OCI-LY1 (cell line): ENCODE measurements around the gene AMT.
A peak's percentile ranks its signal among the peaks of the same experiment; 100 is the strongest.

ENCODE experiments used
- H2AFZ ChIP-seq: fragments of 200-600 bp; sonication (generic), shearing (Covaris generic); 2 replicates; pipeline ENCODE4 v1.6.0; 2014; ENCODE audit warnings: antibody characterized with exemption, mild to moderate bottlenecking, low read length
- H3F3A ChIP-seq: fragments of 200-600 bp; sonication (generic), shearing (Covaris generic); 2 replicates; pipeline ENCODE4 v1.6.0; 2014; ENCODE audit warnings: mild to moderate bottlenecking, antibody characterized with exemption, low read length, moderate library complexity; ENCODE audit not compliant: insufficient read depth
- H3K27ac ChIP-seq: fragments of 200-600 bp; sonication (generic); 2 replicates; pipeline ENCODE4 v1.5.1; 2014; ENCODE audit warnings: low read length, mixed run types, mild to moderate bottlenecking, low read depth; ENCODE audit not compliant: poor library complexity, severe bottlenecking
- H3K27me3 ChIP-seq: fragments of 200-600 bp; sonication (generic); 2 replicates; pipeline ENCODE4 v1.6.0; 2014; ENCODE audit warnings: antibody characterized with exemption, mild to moderate bottlenecking, low read length, moderate library complexity; ENCODE audit not compliant: insufficient read depth
- H3K36me3 ChIP-seq: fragments of 200-600 bp; sonication (generic); 2 replicates; pipeline ENCODE4 v1.6.1; 2014; ENCODE audit warnings: mild to moderate bottlenecking, antibody characterized with exemption, low read length, moderate library complexity, mixed read lengths; ENCODE audit not compliant: insufficient read depth
- H3K4me1 ChIP-seq: fragments of 200-600 bp; sonication (generic); 2 replicates; pipeline ENCODE4 v1.5.1; 2014; ENCODE audit warnings: mild to moderate bottlenecking, low read length, moderate library complexity; ENCODE audit not compliant: insufficient read depth, severe bottlenecking
- H3K4me2 ChIP-seq: fragments of 200-600 bp; sonication (generic), shearing (Covaris generic); 2 replicates; pipeline ENCODE4 v1.6.1; 2014; ENCODE audit warnings: low read length
- H3K4me3 ChIP-seq: fragments of 200-600 bp; sonication (generic); 2 replicates; pipeline ENCODE4 v1.5.1; 2014; ENCODE audit warnings: low read length, low read depth, mild to moderate bottlenecking, mixed read lengths; ENCODE audit not compliant: poor library complexity, severe bottlenecking
- H3K79me2 ChIP-seq: fragments of 200-600 bp; shearing (Covaris generic); 2 replicates; pipeline ENCODE4 v1.6.1; 2016; ENCODE audit warnings: mixed run types, low read length, mixed read lengths; ENCODE audit not compliant: insufficient read depth
- H3K9ac ChIP-seq: fragments of 200-600 bp; sonication (generic), shearing (Covaris generic); 2 replicates; pipeline ENCODE4 v1.6.1; 2014; ENCODE audit warnings: mild to moderate bottlenecking, low read length, mixed read lengths
- H3K9me2 ChIP-seq: fragments of 200-600 bp; sonication (generic), shearing (Covaris generic); 2 replicates; pipeline ENCODE4 v1.6.1; 2014; ENCODE audit warnings: low read depth, mild to moderate bottlenecking, low read length, mixed read lengths
- H3K9me3 ChIP-seq: fragments of 200-600 bp; shearing (Covaris generic); 2 replicates; pipeline ENCODE4 v1.6.1; 2014; ENCODE audit warnings: low read length, mixed read lengths
- H4K20me1 ChIP-seq: fragments of 200-600 bp; sonication (generic), shearing (Covaris generic); 2 replicates; pipeline ENCODE4 v1.6.0; 2016; ENCODE audit warnings: mild to moderate bottlenecking, low read length; ENCODE audit not compliant: insufficient read depth
- EZH2 ChIP-seq: fragments of 200-600 bp; sonication (generic), shearing (Covaris generic); IDR thresholded peaks from 2 replicates; pipeline ENCODE4 v1.8.0; 2017; ENCODE audit warnings: borderline replicate concordance, mixed run types, mild to moderate bottlenecking, antibody characterized with exemption, low read length, moderate library complexity, mixed read lengths
- TF ChIP-seq, protein P1 (sequence below): fragments of 200-600 bp; sonication (generic), shearing (Covaris generic); IDR thresholded peaks from 2 replicates; pipeline ENCODE4 v1.5.1; 2017; ENCODE audit warnings: mild to moderate bottlenecking, antibody characterized with exemption, low read length, moderate library complexity, mixed read lengths

Gene AMT, protein sequence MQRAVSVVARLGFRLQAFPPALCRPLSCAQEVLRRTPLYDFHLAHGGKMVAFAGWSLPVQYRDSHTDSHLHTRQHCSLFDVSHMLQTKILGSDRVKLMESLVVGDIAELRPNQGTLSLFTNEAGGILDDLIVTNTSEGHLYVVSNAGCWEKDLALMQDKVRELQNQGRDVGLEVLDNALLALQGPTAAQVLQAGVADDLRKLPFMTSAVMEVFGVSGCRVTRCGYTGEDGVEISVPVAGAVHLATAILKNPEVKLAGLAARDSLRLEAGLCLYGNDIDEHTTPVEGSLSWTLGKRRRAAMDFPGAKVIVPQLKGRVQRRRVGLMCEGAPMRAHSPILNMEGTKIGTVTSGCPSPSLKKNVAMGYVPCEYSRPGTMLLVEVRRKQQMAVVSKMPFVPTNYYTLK

DNA sequence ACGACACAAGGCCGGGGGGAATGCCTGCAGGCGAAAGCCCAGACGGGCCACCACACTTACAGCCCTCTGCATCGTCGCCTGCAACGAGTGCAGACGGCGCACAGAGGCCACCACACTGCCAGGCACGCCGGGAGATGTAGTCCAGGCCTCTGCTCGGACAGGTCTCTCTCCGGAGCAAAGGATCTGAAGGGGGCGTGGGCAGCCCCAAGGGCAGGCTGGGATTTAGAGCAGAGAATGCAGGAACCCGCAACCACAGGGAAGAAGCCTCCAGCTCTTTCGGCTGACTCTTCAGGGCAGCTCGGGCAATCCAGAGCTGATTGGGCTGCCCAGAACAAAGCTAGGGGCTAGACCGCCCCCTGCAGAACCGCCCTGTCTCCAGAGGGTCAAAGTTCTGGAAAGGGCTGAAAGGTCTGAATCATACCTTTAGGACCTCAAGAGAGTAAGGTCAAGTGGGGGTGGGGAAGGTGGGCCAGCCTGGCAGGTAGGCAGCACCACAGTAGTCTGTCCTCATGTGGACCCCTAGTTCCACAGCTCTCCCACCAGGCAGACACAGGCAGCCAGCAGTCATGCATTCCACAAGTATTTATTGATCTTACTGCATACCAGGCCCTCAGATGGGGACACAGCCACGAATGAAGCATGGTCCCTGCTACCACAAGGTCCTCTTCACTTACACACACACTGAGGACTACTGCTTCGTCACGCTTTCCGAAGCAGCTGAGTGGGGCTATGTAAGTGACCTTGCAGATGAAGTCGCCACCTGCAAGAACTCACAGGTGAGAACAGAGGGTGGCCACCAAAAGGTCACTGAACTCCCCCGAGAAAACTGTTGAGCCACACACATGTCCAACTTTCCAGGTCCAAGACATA lies at the start of gene AMT:
Gene AMT, minus strand, starts transcription at position 95 of the 870 bp plus-strand sequence. Its CDS starts 23 bp downstream, at position 72.
- Histone ChIP-seq H2AFZ (no peak within 1 kb of the TSS), H3K27ac (no peak within 1 kb of the TSS), H3K9me2 (no peaks in the 10 kb centered on the region), H4K20me1 (no peaks in the 10 kb centered on the region), H3K36me3 (peaks cover 19% of the 10 kb centered on the region), H3K27me3 (no peaks in the 10 kb centered on the region), H3K4me2 (peak within 1 kb of the TSS; percentile 17; the same call in 1 of the 2 replicates), H3K4me3 (no peak within 1 kb of the TSS), H3K9ac (no peak within 1 kb of the TSS; the same call in 1 of the 2 replicates), H3K9me3 (no peaks in the 10 kb centered on the region), H3F3A (no peaks in the 10 kb centered on the region), H3K79me2 (no peaks in the 10 kb centered on the region), H3K4me1 (peaks cover 10% of the 10 kb centered on the region)
- TF ChIP-seq, protein P1, sequence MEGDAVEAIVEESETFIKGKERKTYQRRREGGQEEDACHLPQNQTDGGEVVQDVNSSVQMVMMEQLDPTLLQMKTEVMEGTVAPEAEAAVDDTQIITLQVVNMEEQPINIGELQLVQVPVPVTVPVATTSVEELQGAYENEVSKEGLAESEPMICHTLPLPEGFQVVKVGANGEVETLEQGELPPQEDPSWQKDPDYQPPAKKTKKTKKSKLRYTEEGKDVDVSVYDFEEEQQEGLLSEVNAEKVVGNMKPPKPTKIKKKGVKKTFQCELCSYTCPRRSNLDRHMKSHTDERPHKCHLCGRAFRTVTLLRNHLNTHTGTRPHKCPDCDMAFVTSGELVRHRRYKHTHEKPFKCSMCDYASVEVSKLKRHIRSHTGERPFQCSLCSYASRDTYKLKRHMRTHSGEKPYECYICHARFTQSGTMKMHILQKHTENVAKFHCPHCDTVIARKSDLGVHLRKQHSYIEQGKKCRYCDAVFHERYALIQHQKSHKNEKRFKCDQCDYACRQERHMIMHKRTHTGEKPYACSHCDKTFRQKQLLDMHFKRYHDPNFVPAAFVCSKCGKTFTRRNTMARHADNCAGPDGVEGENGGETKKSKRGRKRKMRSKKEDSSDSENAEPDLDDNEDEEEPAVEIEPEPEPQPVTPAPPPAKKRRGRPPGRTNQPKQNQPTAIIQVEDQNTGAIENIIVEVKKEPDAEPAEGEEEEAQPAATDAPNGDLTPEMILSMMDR = no peak

DNA sequence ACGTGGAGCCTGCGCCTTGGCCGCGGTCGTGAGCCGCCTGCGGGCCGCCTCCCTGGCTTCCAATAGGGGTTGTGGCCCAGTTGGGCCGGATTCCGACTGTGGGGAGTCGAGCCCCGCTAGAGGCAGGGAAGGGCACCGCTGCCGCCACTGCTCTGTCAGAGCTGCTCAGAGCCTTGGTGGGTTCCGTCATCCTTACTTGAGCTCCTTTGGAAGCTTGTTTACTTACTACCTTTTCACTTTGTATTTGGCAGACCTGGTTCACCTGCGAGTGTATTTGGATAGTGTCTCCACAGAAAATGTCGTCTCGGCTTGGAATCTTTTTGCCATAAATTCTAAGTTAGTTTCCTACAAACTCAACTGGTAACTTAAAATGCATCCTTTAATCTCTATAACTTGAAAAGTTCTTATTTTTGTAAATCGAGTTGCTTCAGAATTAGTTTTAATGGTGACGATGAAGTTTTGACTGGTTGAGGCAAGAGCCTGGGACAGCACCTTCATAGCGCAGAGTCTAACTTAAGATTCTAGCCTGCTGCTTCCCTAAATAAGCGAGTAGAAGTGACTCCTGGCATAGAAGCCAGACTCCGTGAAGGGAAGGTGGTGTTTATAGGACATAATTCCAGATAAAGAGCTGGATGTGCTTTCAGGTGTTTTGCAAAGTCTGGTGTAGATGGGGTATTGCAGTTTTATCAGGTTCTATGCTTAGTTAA lies 48.6 kb upstream of the AMT start:
- peaks cover 21% of the 10 kb centered on the region for H3K4me1 ChIP-seq
- H2AFZ ChIP-seq = no peak overlapping the region
- TF ChIP-seq EZH2 = no peak
- TF ChIP-seq, protein P1 = no peak
- peak overlapping the region; percentile 98 for H3K4me2 ChIP-seq
- peak overlapping the region; percentile 98 for H3K9ac ChIP-seq
- peak overlapping the region; percentile 81 for H3K27ac ChIP-seq
- no peaks in the 10 kb centered on the region for H4K20me1 ChIP-seq
- no peaks in the 10 kb centered on the region for H3K9me2 ChIP-seq
- peaks cover 17% of the 10 kb centered on the region for H3K79me2 ChIP-seq
- H3K4me3 ChIP-seq = peak overlapping the region; percentile 97
- no peaks in the 10 kb centered on the region for H3K9me3 ChIP-seq
- H3K36me3 ChIP-seq = peaks cover 8% of the 10 kb centered on the region
- no peaks in the 10 kb centered on the region for H3F3A ChIP-seq
- H3K27me3 ChIP-seq = no peaks in the 10 kb centered on the region

DNA sequence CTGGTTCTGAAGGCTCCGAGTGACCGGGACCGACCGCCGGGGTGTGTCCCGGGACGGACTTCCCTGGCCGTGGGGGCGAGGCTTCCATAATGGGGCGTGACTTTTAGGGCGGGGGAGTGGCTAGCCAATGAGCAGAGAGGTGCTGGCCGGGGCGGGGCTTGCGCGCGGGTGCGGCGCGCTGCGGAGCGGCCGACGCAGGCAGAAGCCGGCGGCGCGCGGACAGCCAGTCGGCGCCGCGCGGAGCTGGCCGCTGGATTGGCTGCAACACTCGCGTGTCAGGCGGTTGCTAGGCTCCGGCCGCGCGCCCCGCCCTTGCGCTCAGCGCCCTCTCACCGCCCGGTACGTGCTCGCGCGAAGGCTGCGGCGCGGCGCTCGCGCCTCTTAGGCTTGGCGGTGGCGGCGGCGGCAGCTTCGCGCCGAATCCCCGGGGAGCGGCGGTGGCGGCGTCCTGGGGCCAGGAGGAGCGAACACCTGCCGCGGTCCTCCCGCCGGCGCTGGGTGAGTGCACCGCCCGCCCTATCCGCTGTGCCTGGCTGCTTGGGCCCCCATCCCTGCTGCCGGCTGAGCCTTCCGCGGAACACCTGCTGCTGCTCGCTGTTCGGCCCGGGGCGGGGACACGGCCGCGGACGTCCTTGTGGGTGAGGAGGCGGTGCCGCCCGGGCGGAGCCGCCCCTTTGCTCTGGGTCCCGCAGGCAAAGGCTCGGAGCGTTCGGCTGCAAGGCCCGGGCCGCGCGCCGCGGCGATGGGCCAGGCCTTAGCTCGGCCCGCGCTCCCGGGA lies 47.9 kb upstream of the AMT start, which contains the start of gene DAG1:
Gene DAG1, plus strand, starts transcription at position 332 of the 778 bp plus-strand sequence. CDS start 40,268 bp downstream, outside the sequence.
- no peak within 1 kb of the TSS for H2AFZ ChIP-seq
- no peaks in the 10 kb centered on the region for H3K27me3 ChIP-seq
- H3F3A ChIP-seq = no peaks in the 10 kb centered on the region
- no peaks in the 10 kb centered on the region for H3K9me3 ChIP-seq
- no peaks in the 10 kb centered on the region for H4K20me1 ChIP-seq
- H3K4me2 ChIP-seq = peak within 1 kb of the TSS; percentile 98
- peak within 1 kb of the TSS; percentile 81 for H3K27ac ChIP-seq
- H3K9ac ChIP-seq = peak within 1 kb of the TSS; percentile 98
- peaks cover 16% of the 10 kb centered on the region for H3K79me2 ChIP-seq
- TF ChIP-seq EZH2 = no peak
- TF ChIP-seq, protein P1 = no peak
- H3K4me3 ChIP-seq = peak within 1 kb of the TSS; percentile 97
- H3K4me1 ChIP-seq = peaks cover 21% of the 10 kb centered on the region
- H3K36me3 ChIP-seq = peaks cover 5% of the 10 kb centered on the region; the same call in 1 of the 2 replicates
- no peaks in the 10 kb centered on the region for H3K9me2 ChIP-seq
